ENCODE measurements around the gene RGS21.

Gene RGS21

DNA sequence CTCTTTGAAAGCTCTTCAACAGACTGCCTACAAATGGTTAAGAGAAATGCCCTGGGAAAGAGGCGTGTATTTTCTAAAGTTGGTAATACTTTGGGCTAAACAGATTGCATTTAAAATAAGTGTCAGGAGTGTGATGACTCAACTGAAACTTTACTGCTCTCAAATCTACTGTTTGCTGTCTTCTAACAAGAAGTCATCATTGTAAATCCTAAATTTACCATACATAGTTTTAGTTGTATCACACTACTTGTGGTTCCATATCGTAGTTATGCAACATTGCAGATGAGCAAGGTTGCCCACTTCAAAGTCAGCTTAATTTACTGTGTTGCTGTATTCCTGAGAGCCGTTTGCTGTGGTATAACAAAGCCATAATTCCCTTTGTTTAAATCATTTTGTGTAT is 59.6 kb downstream of the RGS21 start:
- no peak overlapping the region for H3K27ac ChIP-seq
- no peaks in the 10 kb centered on the region for H3K36me3 ChIP-seq

DNA sequence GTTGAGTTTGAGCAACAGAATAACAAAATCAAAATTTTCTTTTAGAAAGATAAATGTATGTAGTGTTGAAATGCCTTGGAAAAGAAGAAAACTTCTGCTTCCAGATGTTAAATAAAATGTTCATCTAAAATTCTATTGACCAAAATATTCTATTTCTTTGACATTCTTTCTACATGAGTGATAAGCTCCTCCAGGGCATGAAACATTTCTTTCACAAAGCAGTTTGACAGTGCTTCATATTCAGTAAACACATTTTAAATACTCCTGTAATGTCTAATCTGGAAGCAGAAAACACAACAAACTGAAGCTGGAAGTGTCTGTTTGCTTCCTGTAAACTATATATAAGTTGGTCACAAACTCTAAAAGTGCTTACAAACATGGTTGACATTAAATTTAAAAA is 61.5 kb downstream of the RGS21 start:
- TF ChIP-seq CTCF (IDR thresholded peaks at IDR 0.05) = no peak
- no peak overlapping the region for H3K4me3 ChIP-seq (ENCODE audit: low read depth in 1 of 2, low read length in 1 of 2)
- H3K27ac ChIP-seq = no peak overlapping the region
- no peaks in the 10 kb centered on the region for H3K27me3 ChIP-seq
- H3K36me3 ChIP-seq = no peaks in the 10 kb centered on the region
- H3K9me3 ChIP-seq = no peaks in the 10 kb centered on the region
- no peaks in the 10 kb centered on the region for H3K4me1 ChIP-seq (ENCODE audit: control insufficient read depth in 1 of 2, insufficient read depth in 1 of 2, low read depth in 1 of 2, low read length in 1 of 2)

More for the DNA sequence above, 59.6 kb downstream of the RGS21 start:
- Histone ChIP-seq H3K9me3 (no peaks in the 10 kb centered on the region), H3K4me1 (ENCODE audit: control insufficient read depth in 1 of 2, insufficient read depth in 1 of 2, low read depth in 1 of 2, low read length in 1 of 2) (no peaks in the 10 kb centered on the region), H3K4me3 (ENCODE audit: low read depth in 1 of 2, low read length in 1 of 2) (no peak overlapping the region), H3K27me3 (no peaks in the 10 kb centered on the region)
- no peak for TF ChIP-seq CTCF (IDR thresholded peaks at IDR 0.05)

DNA sequence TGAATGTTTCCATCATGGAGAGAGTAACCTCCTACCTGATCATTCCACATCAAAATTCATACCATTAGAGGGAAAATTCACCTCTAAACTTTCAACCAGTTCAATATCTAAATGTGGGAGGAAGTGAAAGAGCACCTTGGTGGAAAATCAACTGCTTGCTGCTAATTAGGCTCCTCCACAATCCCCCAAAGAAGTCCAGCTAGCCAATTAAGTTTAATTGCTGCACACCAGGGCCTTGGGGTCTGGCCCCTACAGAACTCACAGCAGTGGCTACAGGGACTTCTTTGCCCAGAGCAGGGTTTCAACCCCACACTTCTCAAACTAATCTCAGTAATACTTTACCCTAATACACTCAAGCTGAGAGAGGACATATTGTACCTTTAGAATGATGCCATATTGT is 62.1 kb downstream of the RGS21 start:
- H3K27me3 ChIP-seq = no peaks in the 10 kb centered on the region
- H3K36me3 ChIP-seq = no peaks in the 10 kb centered on the region
- no peak for TF ChIP-seq CTCF (IDR thresholded peaks at IDR 0.05)

GRCh38 chr1:192379554-192379953 is 62.8 kb downstream of the RGS21 start:
- no peak for TF ChIP-seq CTCF (IDR thresholded peaks at IDR 0.05)
- Histone ChIP-seq H3K36me3 (no peaks in the 10 kb centered on the region), H3K27ac (no peak overlapping the region), H3K4me3 (ENCODE audit: low read depth in 1 of 2, low read length in 1 of 2) (no peak overlapping the region), H3K9me3 (no peaks in the 10 kb centered on the region), H3K4me1 (ENCODE audit: control insufficient read depth in 1 of 2, insufficient read depth in 1 of 2, low read depth in 1 of 2, low read length in 1 of 2) (no peaks in the 10 kb centered on the region), H3K27me3 (no peaks in the 10 kb centered on the region)

More for the DNA sequence above, 62.1 kb downstream of the RGS21 start:
- no peak overlapping the region for H3K27ac ChIP-seq
- H3K9me3 ChIP-seq = no peaks in the 10 kb centered on the region
- H3K4me3 ChIP-seq (ENCODE audit: low read depth in 1 of 2, low read length in 1 of 2) = no peak overlapping the region
- H3K4me1 ChIP-seq (ENCODE audit: control insufficient read depth in 1 of 2, insufficient read depth in 1 of 2, low read depth in 1 of 2, low read length in 1 of 2) = no peaks in the 10 kb centered on the region

DNA sequence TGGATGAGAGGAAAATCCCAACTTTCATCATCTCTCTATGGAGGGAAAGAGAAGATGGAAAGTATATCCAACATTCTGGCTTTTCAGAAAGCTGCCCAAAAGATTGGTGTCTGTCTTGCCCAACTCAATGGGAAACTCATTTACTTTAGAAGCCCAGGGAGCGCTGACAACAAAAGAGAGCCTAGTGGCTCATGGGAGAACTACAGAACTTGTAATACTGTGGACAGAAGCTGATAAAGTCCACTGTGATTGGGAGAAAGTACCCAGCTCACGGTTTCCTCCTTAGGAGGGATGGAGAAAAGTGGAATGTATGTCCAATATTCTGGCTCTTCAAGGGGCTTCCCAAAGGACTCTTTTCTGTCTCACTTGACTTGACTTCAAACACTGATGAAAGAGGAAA is 66.0 kb downstream of the RGS21 start:
- no peak overlapping the region for H3K4me3 ChIP-seq (ENCODE audit: low read depth in 1 of 2, low read length in 1 of 2)
- H3K27me3 ChIP-seq = no peaks in the 10 kb centered on the region

More for the DNA sequence above, 66.0 kb downstream of the RGS21 start:
- Histone ChIP-seq H3K9me3 (no peaks in the 10 kb centered on the region), H3K4me1 (ENCODE audit: control insufficient read depth in 1 of 2, insufficient read depth in 1 of 2, low read depth in 1 of 2, low read length in 1 of 2) (no peaks in the 10 kb centered on the region), H3K27ac (no peak overlapping the region), H3K36me3 (no peaks in the 10 kb centered on the region)
- TF ChIP-seq CTCF (IDR thresholded peaks at IDR 0.05) = no peak

Data from neutrophil (primary cell).